H1 (cell line): ENCODE results near the gene SSPN. TPM values are rescaled to one million over a fixed set of nuclear protein-coding genes. Genes with fewer than 3 reads are reported as not detected.

ENCODE experiments used
- ATF2 ChIP-seq: IDR thresholded peaks from 2 replicates; pipeline ENCODE4 v1.6.1; 2012; ENCODE audit warnings: low read length, inconsistent platforms
- YY1 ChIP-seq: IDR thresholded peaks from 2 replicates; pipeline ENCODE4 v1.6.1; 2011; ENCODE audit warnings: low read depth, mild to moderate bottlenecking, low read length
- polyA plus RNA-seq, 7 experiments: library from polyadenylated mRNA; depleted of rRNA in 3 of 7; stranded (reverse) in 5 of 7; unstranded in 2 of 7; fragments of >200 nt in 5 of 7; fragments of 200-250 nt in 2 of 7; gene quantifications; 1 replicate in 5 of 7; 2 replicates in 1 of 7; 4 replicates in 1 of 7; pipeline versions ENCODE4 v1.2.1 to v1.2.3, GENCODE V29; 2011 to 2013; ENCODE audit warnings: missing spikeins in 2 of 7, mixed read lengths in 2 of 7
- total RNA-seq: library from RNA; stranded (reverse); fragmentation: NEBNext Ultra II Directional; extraction: Animal tissue kit (Norgen Biotek cat#: 25700); gene quantifications from 2 replicates; pipeline ENCODE4 v1.2.1, GENCODE V29; 2021

Gene SSPN
- total and polyA plus RNA-seq, 2 of the 8 experiments (the other 6 are each of a cell fraction or from before 2014, with no cell fraction given): 0.86 to 1.8 TPM

- TF ChIP-seq ATF2: no peak
- TF ChIP-seq YY1: no peak
Observed at GRCh38 chr12:26239122-26239851, 43.9 kb downstream of the SSPN start (continued).
